Gastrocnemius medialis (tissue), 4 donors: ENCODE data around the gene POU6F1.

ENCODE experiments used
- CTCF ChIP-seq, 5 experiments: fragments of 450-650 bp in 3 of 5; fragments of 200-600 bp in 2 of 5; sonication (generic) in 2 of 5; IDR thresholded peaks in 4 of 5; conservative IDR thresholded peaks in 1 of 5; 1 replicate in 4 of 5; 2 replicates in 1 of 5; pipeline ENCODE4 v1.5.1; 2016 to 2019; ENCODE audit warnings: antibody characterized with exemption in 5 of 5, mild to moderate bottlenecking in 3 of 5, moderate library complexity in 3 of 5
- POLR2A ChIP-seq, 2 donors: fragments of 450-650 bp; IDR thresholded peaks; one replicate each; pipeline ENCODE4 v1.6.1; 2017; ENCODE audit warnings: antibody characterized with exemption in 2 of 2, mild to moderate bottlenecking in 2 of 2, moderate library complexity in 2 of 2

GRCh38 chr12:51139292-51139844, 78.5 kb downstream of the POU6F1 start:
- TF ChIP-seq CTCF (IDR thresholded peaks at IDR 0.05 in 4 of 5, conservative IDR thresholded peaks at IDR 0.05 in 1 of 5) (no peak), POLR2A (IDR thresholded peaks at IDR 0.05) (no peak)
